Measurements from ENCODE around the gene IL10RA.
A peak's percentile ranks its signal among the peaks of the same experiment; 100 is the strongest.

Gene IL10RA

DNA sequence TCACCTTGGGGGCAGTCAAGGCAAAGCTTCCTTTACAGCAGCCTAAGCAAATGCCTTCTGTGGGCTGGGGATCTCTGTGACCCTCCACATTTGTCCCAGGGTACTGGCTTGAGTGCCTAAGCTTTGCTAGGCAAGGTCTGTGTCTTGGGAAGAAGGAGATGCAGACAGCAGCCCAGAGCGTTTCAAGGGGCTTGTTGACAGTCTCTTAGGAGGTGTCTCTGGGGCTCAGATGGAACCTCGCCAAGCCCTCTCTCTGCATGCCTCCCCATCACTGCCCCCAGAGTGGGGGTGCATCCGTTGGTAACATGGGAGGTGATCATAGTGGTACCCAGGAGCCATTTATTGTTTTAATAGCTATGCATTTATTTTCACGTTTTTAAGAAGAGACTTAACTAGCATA is 61.6 kb downstream of the IL10RA start:
- Histone ChIP-seq H3K36me3 (ENCODE audit: insufficient read depth, low read length) (no peaks in the 10 kb centered on the region), H3K27ac (peak overlapping the region; percentile 56), H3K4me3 (0 out of 2 replicates have a peak overlapping the region, but pooled peaks have one; percentile 38), H3K9ac (ENCODE audit: insufficient read length) (no peak overlapping the region), H3K9me3 (ENCODE audit: low read depth, low read length) (no peaks in the 10 kb centered on the region)
- no peak for DNase-seq (ENCODE audit: low read depth, low spot score)
- TF ChIP-seq FOXP2 (optimal IDR thresholded peaks at IDR 0.05; ENCODE audit: control extremely low read depth, extremely low read length, insufficient read depth) (no peak), POLR2AphosphoS5 (IDR thresholded peaks at IDR 0.05; ENCODE audit: borderline replicate concordance, low read depth, low read length) (no peak), EZH2 (IDR thresholded peaks at IDR 0.05) (no peak)

DNA sequence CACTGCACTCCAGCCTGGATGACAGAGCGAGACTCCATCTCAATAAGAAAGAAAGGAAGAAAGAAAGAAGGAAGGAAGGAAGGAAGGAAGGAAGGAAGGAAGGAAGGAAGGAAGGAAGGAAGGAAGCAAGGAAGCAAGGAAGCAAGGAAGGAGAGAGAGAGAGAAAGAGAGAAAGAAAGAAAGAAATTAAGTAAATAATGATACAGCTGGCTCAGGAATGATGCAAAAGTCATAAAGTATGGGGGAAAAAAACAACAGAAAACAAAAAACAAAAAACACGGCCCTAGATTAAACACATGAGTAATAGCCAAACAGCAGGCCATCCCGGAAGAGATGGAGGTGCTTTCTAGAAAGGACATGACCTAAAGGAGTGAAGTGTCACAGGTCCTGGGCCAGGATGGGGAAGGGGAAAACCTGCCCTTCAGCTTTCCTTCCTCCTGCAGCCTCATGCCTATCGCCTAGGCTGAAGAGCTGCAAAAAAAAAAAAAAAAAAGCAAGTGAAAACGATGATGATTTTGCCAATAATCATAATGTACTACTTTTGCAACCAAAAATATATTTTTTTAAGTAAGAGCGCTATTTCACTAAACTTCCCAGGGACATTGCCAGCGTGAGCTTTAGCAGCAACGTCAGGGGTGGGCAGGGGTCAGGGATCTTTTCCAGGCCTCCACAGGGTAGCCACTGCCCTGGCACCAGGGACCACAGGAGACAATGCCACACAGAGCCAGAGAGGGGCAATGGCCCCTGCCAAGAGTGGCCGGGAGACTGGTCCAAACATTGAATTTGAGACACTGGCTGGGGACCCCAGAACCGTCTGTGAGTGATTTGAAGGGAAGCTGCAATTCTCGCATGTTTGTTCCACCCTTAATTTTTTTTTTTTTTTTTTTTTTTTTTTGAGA is 62.5 kb downstream of the IL10RA start:
- no peak for DNase-seq (ENCODE audit: low read depth, low spot score)
- H3K36me3 ChIP-seq (ENCODE audit: insufficient read depth, low read length): no peaks in the 10 kb centered on the region
- TF ChIP-seq EZH2 (IDR thresholded peaks at IDR 0.05): no peak
- no peak for TF ChIP-seq FOXP2 (optimal IDR thresholded peaks at IDR 0.05; ENCODE audit: control extremely low read depth, extremely low read length, insufficient read depth)
- no peak for TF ChIP-seq POLR2AphosphoS5 (IDR thresholded peaks at IDR 0.05; ENCODE audit: borderline replicate concordance, low read depth, low read length)
- no peak overlapping the region for H3K9ac ChIP-seq (ENCODE audit: insufficient read length)
- no peaks in the 10 kb centered on the region for H3K9me3 ChIP-seq (ENCODE audit: low read depth, low read length)
- H3K4me3 ChIP-seq: no peak overlapping the region
- H3K27ac ChIP-seq: peak overlapping the region; percentile 62

DNA sequence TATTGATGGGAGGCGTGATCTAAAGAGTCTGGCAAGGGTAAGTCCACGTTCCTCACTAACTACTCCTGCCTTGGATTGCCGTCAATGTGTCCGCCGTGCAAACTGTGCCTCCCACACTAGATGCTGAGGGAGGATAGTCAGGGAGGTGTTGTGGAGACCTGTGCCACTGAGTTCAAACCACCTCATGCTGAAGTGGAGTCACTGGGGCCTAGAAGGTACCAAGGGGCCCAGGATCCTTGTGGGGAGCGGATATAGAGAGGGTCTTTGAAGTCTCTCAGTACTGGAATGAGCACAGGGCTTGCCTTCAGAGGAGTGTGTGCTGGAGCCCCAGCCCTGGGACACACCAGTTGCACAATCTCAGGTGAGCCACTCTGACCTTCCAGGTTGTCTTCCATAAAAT is 63.6 kb downstream of the IL10RA start:
- Histone ChIP-seq H3K9me3 (ENCODE audit: low read depth, low read length) (no peaks in the 10 kb centered on the region), H3K4me3 (no peak overlapping the region), H3K36me3 (ENCODE audit: insufficient read depth, low read length) (no peaks in the 10 kb centered on the region), H3K27ac (no peak overlapping the region), H3K9ac (ENCODE audit: insufficient read length) (no peak overlapping the region)
- DNase-seq (ENCODE audit: low read depth, low spot score): no peak
- no peak for TF ChIP-seq POLR2AphosphoS5 (IDR thresholded peaks at IDR 0.05; ENCODE audit: borderline replicate concordance, low read depth, low read length)
- no peak for TF ChIP-seq FOXP2 (optimal IDR thresholded peaks at IDR 0.05; ENCODE audit: control extremely low read depth, extremely low read length, insufficient read depth)
- TF ChIP-seq EZH2 (IDR thresholded peaks at IDR 0.05): no peak

DNA sequence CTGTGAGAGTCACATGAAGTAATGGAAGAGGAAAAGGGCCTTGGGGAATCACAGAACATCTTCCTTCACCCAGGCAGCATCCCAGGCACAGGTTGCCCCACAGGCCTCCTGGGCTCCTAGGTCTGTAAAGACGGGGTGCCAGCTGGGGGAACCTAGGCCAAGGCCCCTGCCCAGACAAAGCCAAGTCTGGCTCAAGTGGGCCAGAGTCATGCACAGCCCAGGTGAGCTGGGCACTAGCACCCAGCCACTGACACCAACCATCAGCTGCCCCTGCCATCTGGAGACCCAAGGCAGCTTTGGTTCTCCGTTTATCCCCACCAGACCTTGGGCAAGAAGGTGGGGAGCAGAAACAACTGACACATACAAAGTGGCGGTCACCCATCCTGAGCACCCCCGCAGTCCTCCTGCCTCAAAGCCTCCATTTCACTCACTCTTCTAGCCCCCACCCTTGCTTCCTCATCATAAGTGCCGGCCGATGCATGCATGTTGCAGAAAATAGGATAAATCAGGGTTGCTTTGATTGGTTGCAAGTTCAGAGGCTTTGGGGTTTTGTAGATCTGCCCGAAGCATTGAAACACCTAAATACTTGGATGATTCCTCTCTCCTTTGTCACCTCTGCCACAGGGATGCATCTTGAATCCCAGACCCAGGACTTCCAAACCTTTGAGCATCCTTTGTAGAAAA is 64.2 kb downstream of the IL10RA start:
- H3K4me3 ChIP-seq: no peak overlapping the region
- H3K9me3 ChIP-seq (ENCODE audit: low read depth, low read length): no peaks in the 10 kb centered on the region
- H3K36me3 ChIP-seq (ENCODE audit: insufficient read depth, low read length): no peaks in the 10 kb centered on the region
- no peak overlapping the region for H3K27ac ChIP-seq
- TF ChIP-seq FOXP2 (optimal IDR thresholded peaks at IDR 0.05; ENCODE audit: control extremely low read depth, extremely low read length, insufficient read depth): no peak
- DNase-seq (ENCODE audit: low read depth, low spot score): no peak
- no peak overlapping the region for H3K9ac ChIP-seq (ENCODE audit: insufficient read length)

Measured in SK-N-MC (cell line).